Renal pelvis (tissue), 12 donors: ENCODE measurements around the gene HLA-E. TPM values are rescaled to one million over a fixed set of nuclear protein-coding genes. Genes with fewer than 3 reads are reported as not detected.

ENCODE experiments used
- DNase-seq: peaks from one replicate; pipeline ENCODE4 v3.0.0-alpha.2; 2013
- long read RNA-seq, 16 experiments: transcript quantifications; one replicate each; lab custom pipeline, GENCODE V29; 2026
- polyA plus RNA-seq, 3 donors: library from polyadenylated mRNA; unstranded; fragments of 120-200 nt; gene quantifications; one replicate each; pipeline ENCODE4 v1.2.1, GENCODE V29; 2013; ENCODE audit not compliant: insufficient read length in 3 of 3

Gene HLA-E
- 100 to 1,000 TPM; 103 to 110 (median 106) TPM for polyA plus RNA-seq
- long read RNA-seq, donor 1, transcript HLA-E-201 (8 exons, 2,601 nt) = major isoform, 35 of 81 reads
- long read RNA-seq, donor 1, partial matches to known transcripts = 45 of 81 reads
- long read RNA-seq, donor 1, other reads (novel, unspliced or antisense) = 0 of 81 reads
- long read RNA-seq, donor 2, transcript HLA-E-201 (8 exons, 2,601 nt) = major isoform, 37 of 53 reads
- long read RNA-seq, donor 2, partial matches to known transcripts = 13 of 53 reads
- long read RNA-seq, donor 2, other reads (novel, unspliced or antisense) = 0 of 53 reads
- long read RNA-seq, donor 3, transcript HLA-E-201 (8 exons, 2,601 nt) = major isoform, 22 of 50 reads
- long read RNA-seq, donor 3, partial matches to known transcripts = 27 of 50 reads
- long read RNA-seq, donor 3, other reads (novel, unspliced or antisense) = 0 of 50 reads
- long read RNA-seq, donor 4, transcript HLA-E-201 (8 exons, 2,601 nt) = major isoform, 23 of 42 reads
- long read RNA-seq, donor 4, partial matches to known transcripts = 10 of 42 reads
- long read RNA-seq, donor 4, other reads (novel, unspliced or antisense) = 8 of 42 reads
- long read RNA-seq, donor 5, transcript HLA-E-201 (8 exons, 2,601 nt) = major isoform, 15 of 30 reads
- long read RNA-seq, donor 5, partial matches to known transcripts = 14 of 30 reads
- long read RNA-seq, donor 5, other reads (novel, unspliced or antisense) = 0 of 30 reads
- long read RNA-seq, donor 6, transcript HLA-E-201 (8 exons, 2,601 nt) = major isoform, 22 of 56 reads
- long read RNA-seq, donor 6, partial matches to known transcripts = 28 of 56 reads
- long read RNA-seq, donor 6, other reads (novel, unspliced or antisense) = 5 of 56 reads
- long read RNA-seq, donor 7, transcript HLA-E-201 (8 exons, 2,601 nt) = major isoform, 35 of 112 reads
- long read RNA-seq, donor 7, partial matches to known transcripts = 67 of 112 reads
- long read RNA-seq, donor 7, other reads (novel, unspliced or antisense) = 8 of 112 reads
- long read RNA-seq, donor 8, transcript HLA-E-201 (8 exons, 2,601 nt) = major isoform, 16 of 35 reads
- long read RNA-seq, donor 8, partial matches to known transcripts = 18 of 35 reads
- long read RNA-seq, donor 8, other reads (novel, unspliced or antisense) = 0 of 35 reads
- long read RNA-seq, donor 9, transcript HLA-E-201 (8 exons, 2,601 nt) = major isoform, 49 of 85 reads
- long read RNA-seq, donor 9, partial matches to known transcripts = 26 of 85 reads
- long read RNA-seq, donor 9, other reads (novel, unspliced or antisense) = 9 of 85 reads
- long read RNA-seq, donor 10, transcript HLA-E-201 (8 exons, 2,601 nt) = major isoform, 26 of 85 reads
- long read RNA-seq, donor 10, partial matches to known transcripts = 56 of 85 reads
- long read RNA-seq, donor 10, other reads (novel, unspliced or antisense) = 0 of 85 reads
- long read RNA-seq, donor 11, transcript HLA-E-201 (8 exons, 2,601 nt) = major isoform, 22 of 73 reads
- long read RNA-seq, donor 11, partial matches to known transcripts = 43 of 73 reads
- long read RNA-seq, donor 11, other reads (novel, unspliced or antisense) = 6 of 73 reads
- long read RNA-seq, donor 12, transcript HLA-E-202 (2 exons, 726 nt) = minor isoform, 5 of 62 reads
- long read RNA-seq, donor 12, transcript HLA-E-201 (8 exons, 2,601 nt) = major isoform, 45 of 62 reads
- long read RNA-seq, donor 12, partial matches to known transcripts = 12 of 62 reads
- long read RNA-seq, donor 12, other reads (novel, unspliced or antisense) = 0 of 62 reads
- long read RNA-seq, donor 13, transcript HLA-E-201 (8 exons, 2,601 nt) = major isoform, 14 of 19 reads
- long read RNA-seq, donor 13, partial matches to known transcripts = 5 of 19 reads
- long read RNA-seq, donor 13, other reads (novel, unspliced or antisense) = 0 of 19 reads
- long read RNA-seq, donor 14, transcript HLA-E-201 (8 exons, 2,601 nt) = major isoform, 47 of 93 reads
- long read RNA-seq, donor 14, partial matches to known transcripts = 26 of 93 reads
- long read RNA-seq, donor 14, other reads (novel, unspliced or antisense) = 15 of 93 reads
- long read RNA-seq, donor 15, transcript HLA-E-201 (8 exons, 2,601 nt) = major isoform, 67 of 104 reads
- long read RNA-seq, donor 15, partial matches to known transcripts = 26 of 104 reads
- long read RNA-seq, donor 15, other reads (novel, unspliced or antisense) = 9 of 104 reads
- long read RNA-seq, donor 16, transcript HLA-E-201 (8 exons, 2,601 nt) = major isoform, 44 of 119 reads
- long read RNA-seq, donor 16, partial matches to known transcripts = 74 of 119 reads
- long read RNA-seq, donor 16, other reads (novel, unspliced or antisense) = 0 of 119 reads

GRCh38 chr6:30489081-30490025 is at the start of gene HLA-E:
TSS of gene HLA-E (plus strand) at chr6:30489509. CDS start at chr6:30489532, 23 bp downstream.
- DNase-seq = peak; percentile 99

- DNase-seq = no peak
Observed at GRCh38 chr6:30441171-30441570, 48.1 kb upstream of the HLA-E start.

GRCh38 chr6:30443657-30444450 is 45.5 kb upstream of the HLA-E start:
- DNase-seq = no peak

- no peak for DNase-seq
Observed at GRCh38 chr6:30444451-30444742, 44.9 kb upstream of the HLA-E start.

- no peak for DNase-seq
Observed at GRCh38 chr6:30446259-30446658, 43.0 kb upstream of the HLA-E start.

GRCh38 chr6:30447237-30447636 is 42.1 kb upstream of the HLA-E start:
- peak; percentile 21 for DNase-seq

GRCh38 chr6:30450548-30450908 is 38.8 kb upstream of the HLA-E start:
- no peak for DNase-seq

- peak; percentile 40 for DNase-seq
Observed at GRCh38 chr6:30450909-30451841, 38.1 kb upstream of the HLA-E start.

GRCh38 chr6:30452736-30453507 is 36.4 kb upstream of the HLA-E start:
- DNase-seq = no peak

- peak; percentile 73 for DNase-seq
Observed at GRCh38 chr6:30453508-30454116, 35.7 kb upstream of the HLA-E start.

- no peak for DNase-seq
Observed at GRCh38 chr6:30459145-30459544, 30.2 kb upstream of the HLA-E start.

GRCh38 chr6:30461055-30461454 is 28.3 kb upstream of the HLA-E start:
- DNase-seq = no peak

- DNase-seq = no peak
Observed at GRCh38 chr6:30462482-30462881, 26.8 kb upstream of the HLA-E start.

GRCh38 chr6:30463242-30463641 is 26.1 kb upstream of the HLA-E start:
- DNase-seq = no peak
